GDM1 (cell line): ENCODE data around the gene MYRFL.
"Not testable (repeated sequence)": the region's sequence is repeated elsewhere in the genome, so short reads cannot be mapped to it uniquely, and the experiment has no call there.

Source experiments
- DNase-seq: peaks from one replicate; lab custom pipeline; 2025; lab: John Stamatoyannopoulos, UW

Gene MYRFL

GRCh38 chr12:69824966-69825560, at the start of gene MYRFL:
TSS of gene MYRFL (plus strand) at chr12:69825227. CDS start at chr12:69825518, 291 bp downstream.
- no peak for DNase-seq

- no peak for DNase-seq
These were observed 45.1 kb upstream of the MYRFL start for GRCh38 chr12:69779928-69780327.

DNA sequence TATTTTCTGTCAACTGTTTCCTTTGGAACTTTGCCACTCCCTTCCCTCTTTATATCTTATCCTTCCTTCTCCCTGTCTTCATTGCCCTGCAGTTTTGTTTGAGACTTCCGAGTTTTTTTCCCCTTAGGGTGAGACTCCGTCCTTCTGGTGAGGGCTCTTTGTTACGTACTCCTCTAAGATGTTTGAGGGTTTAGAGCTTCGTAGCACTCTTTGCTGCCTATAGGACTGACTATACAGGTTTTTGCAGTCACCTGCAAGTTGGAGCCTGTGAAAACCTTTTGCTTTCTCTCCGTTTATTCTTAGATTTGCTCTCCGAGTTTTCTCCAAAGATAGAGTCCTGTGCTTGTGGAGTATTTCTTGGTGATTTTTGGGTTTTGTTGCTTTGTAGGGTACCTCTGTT, 41.7 kb upstream of the MYRFL start:
- no peak for DNase-seq

GRCh38 chr12:69789351-69789750, 35.7 kb upstream of the MYRFL start:
- DNase-seq = no peak

- no peak for DNase-seq
These were observed 32.5 kb upstream of the MYRFL start for GRCh38 chr12:69792533-69792932.

- DNase-seq = not testable (repeated sequence)
These were observed 17.7 kb upstream of the MYRFL start for GRCh38 chr12:69807101-69807897.

DNA sequence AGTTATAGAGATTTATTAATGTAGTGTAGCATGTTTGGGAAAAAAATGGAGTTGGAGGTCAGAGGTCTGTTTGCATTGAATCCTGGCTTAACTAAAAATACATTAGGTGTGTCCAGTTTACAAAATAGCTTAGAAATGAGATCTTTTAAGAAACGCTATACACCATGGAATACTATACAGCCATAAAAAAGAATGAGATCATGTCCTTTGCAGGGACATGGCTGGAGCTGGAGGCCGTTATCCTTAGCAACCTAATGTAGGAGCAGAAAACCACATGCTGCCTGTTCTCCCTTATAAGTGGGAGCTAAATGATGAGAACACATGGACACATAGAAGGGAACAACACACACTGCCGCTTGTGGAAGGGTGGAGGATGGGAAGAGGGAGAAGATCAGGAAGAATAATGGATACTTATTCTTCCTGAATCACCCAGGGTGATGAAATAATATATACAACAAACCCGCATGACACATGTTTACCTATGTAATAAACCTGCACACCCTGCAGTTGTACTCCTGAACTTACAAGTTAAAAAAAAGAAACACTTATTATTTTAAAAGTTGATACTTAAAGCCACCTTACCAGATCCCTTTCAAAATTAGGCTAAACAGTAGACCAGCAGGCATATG, 14.0 kb upstream of the MYRFL start:
- DNase-seq = no peak

DNA sequence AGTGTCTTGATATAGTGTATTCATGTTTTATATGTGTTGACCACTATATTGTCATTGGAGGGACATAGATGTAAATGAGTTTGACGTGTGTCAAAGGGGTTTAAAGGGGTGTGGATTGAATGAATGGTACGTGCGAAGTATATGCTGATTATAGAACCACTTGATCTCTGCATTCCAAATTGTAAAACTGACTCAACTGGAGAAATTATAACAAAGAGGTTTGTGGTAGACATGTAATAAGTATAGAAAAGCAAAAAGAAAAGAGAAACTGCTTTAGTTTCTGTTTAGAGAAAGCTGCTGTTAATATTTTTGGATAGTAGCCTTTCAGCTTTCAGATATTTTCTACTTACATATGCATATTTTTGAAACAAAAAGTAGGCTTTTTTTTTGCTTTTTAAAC, 8.9 kb upstream of the MYRFL start:
- no peak for DNase-seq

DNA sequence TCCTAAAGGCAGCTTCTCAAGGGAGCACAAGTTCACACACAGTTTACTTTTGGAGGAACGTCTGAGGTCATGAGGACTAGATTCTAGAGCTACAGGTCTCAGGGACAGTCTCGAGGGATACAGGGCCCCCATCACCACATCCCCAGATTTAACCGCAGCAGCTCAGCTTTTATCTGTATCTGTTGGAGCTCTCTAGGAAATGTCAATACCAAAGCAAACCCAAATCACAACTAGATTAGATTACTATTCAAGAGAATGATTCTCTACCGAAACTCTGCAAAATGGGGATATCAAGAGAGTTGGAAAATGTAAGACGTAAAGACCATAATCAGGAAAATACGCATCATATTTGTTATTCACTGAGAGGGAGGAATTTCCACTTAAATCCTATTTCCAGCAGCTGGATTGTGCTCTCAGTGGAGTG, 4.0 kb upstream of the MYRFL start:
- DNase-seq = no peak

DNA sequence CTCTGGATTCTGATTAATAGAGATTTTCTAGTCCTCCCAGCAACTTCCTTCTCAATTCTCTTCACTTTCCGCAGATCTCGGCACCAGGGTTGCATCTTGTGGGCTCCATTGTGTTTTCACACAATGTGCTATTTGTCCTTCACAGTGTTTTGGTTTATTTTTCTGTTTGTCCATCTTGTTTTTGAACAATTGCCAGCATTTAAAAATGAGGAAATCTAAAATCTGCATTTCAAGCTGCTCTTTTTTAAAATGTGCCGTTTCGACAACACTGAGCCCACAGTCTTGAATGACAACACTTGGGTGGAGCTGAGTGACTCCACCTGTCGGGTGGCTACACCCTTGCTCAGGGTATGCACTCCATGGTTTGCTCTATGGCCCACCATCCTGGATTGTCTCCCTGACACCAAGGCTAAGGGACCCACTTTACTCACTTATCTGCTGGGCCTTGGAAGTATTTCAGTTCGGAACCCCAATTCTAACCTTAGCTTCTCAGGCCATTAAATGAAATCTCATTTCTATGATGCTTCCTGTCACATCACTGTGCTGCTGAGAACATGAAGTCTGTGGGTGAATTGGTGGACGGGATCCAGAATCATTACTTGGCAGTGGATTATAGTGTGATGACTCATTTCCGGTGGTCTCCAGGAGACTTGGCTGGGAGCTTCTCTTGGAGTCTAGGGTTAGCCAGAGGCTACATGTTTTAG, 3.4 kb upstream of the MYRFL start:
- DNase-seq = no peak

GRCh38 chr12:69822201-69822860, 2.7 kb upstream of the MYRFL start:
- DNase-seq = no peak

DNA sequence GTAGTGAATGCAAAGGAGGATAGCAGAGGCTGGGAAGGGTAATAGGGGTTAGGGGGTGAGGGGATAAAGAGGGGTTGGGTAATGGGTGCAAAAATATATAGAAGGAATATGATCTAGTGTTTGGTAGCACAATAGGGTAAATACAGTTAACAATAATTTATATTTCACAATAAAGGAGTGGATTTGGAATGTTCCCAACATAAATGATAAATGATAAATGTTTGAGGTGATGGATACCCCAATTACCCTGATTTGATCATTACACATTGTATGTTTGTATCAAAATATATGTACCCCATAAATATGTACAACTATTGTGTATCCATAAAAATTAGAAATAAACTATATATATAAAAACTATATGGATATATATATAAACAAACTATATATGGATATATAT, 999 bp upstream of the MYRFL start:
- DNase-seq = no peak

DNA sequence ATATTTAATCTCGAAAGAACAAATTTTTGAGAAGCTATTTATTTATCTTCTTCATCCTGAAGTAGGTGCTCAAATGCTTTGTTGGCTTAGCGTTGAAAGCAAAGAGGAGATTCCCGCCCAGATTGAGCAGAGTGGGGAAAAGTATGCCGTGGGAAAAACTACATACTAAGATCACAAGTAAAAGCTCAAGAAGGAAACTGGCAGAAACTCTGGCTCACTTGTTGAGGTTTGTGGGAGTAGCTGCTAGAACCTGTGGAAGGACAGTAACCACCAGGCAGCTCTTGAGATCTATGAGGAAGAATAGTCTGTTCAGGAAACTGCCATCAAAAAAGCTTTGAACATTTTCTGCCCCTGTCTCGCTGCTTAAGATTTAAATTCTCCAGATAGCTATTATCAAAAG, 3.9 kb downstream of the MYRFL start:
- DNase-seq = no peak

- DNase-seq = no peak
These were observed 8.7 kb downstream of the MYRFL start for GRCh38 chr12:69833696-69834095.

DNA sequence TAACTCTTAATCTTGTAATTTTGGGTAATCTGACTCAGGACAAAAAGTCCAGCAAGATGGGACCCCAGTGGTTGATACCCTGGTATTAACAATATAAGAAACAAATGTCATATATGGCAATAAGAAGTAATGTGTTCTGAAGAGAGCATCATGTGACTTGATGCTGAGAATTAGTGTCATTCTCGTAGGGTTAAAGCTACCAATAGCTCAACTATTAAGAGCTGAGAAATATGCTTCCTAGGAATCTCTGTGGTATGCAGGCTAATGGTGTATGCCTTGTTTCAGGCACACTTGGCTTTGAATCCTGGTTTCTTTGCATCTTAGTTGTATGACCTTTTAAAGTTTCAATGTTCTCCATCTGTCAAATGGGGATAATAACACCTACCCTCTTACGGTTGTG, 9.1 kb downstream of the MYRFL start:
- DNase-seq = no peak

DNA sequence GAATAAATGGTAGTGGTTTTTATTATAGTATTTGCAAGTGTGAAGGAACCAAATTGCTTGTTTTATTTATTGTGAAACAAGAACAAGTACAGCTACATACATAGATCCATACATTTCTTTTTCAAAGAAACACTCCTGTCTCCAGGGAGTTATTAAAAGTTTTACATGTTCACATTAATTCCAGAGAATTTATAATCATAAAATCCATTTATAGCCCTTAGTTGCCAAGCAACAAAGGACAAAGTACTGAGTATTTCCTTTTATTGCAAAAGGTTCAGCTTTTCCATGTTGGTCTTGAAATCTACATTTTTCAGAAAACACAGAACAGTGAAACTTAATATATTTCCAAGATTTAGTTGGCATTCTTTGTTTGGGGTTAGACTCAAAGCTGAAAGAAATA, 9.5 kb downstream of the MYRFL start:
- DNase-seq = no peak

DNA sequence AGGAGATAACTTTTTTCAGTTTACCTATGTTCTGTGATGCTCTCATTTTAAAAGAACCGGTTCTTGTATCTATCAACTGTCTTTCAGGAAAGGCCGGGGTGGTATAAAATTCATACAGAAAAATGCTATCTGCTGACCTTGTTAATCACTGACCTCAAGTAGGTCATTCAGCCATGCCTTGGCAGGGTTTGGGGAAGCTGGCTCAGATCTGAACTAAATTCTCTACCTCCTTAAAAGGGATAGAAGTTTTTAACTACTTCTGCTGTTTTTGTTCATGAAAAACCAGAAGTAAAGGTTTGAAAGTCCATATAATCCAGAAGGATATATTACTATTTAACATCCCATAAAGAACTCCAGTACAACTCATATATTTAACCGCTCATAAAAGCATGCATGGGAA, 10.1 kb downstream of the MYRFL start:
- no peak for DNase-seq

- DNase-seq = no peak
These were observed 11.0 kb downstream of the MYRFL start for GRCh38 chr12:69836015-69836414.

- no peak for DNase-seq
These were observed 12.2 kb downstream of the MYRFL start for GRCh38 chr12:69837191-69837590.

DNA sequence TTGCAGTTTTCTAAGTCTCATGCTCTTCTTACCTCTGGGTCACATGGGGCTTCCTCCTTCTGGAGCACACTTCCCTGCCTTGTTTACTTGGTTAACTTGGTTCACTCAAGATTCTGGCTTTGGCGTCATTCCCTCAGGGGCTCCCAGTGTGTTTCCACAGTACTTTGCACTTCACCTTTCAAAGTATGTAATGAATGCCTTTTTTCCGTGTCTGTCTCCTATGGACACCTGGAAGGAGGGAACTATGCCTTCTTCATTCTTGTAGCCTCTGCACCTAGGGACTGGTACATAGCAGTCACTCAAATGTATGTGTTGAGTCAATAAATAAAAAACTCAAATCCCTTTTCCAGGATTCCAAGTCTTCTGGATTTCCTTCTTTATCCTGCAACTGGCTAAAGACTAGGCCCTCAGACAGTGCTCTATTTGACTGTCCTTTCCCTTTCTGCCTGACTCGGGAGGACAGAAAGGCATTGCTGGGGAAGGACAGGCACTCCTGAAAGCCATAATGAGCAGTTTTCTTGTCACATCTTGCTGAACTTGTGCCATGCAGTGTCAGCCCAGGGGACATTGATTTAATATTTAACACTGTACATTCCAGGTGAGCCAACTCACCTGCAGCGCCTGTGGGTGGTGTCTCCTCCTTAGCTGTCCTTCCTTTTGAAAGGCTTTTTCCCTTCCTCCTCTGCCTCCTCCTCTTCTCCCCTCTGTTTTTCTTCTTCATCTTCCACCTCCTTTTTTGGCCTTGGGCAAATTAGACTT, 12.8 kb downstream of the MYRFL start:
- DNase-seq = no peak

GRCh38 chr12:69840727-69841126, 15.7 kb downstream of the MYRFL start:
- no peak for DNase-seq
